22Rv1 (cell line): Measurements from ENCODE around the gene LRRTM4.

Experiments used
- CTCF ChIP-seq: fragments of 450-650 bp; IDR thresholded peaks from 2 replicates; pipeline ENCODE4 v1.5.1; 2017; ENCODE audit warnings: mild to moderate bottlenecking
- ZFX ChIP-seq: fragments of 450-650 bp; IDR thresholded peaks from 2 replicates; pipeline ENCODE4 v1.6.1; 2017; ENCODE audit warnings: antibody characterized with exemption, borderline replicate concordance

DNA sequence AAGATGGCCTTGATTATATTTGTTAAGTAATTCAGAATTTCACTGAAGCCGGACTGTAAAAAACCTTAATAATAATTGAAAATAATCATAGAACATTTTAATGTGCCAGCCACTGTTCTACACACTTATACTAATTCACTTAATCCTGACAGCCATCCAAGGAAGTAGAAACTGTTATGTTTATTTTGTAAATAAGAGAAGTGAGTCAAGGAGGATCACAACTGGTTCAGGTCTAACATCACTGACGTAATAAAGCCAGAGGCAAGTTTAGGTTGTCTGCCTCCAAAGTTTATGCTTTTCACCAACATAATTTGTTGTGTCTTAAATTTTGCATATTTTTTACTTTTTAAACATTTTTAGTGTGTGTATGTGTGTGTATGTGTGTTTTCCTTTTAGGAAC is 436.1 kb downstream of the LRRTM4 start:
- no peak for TF ChIP-seq CTCF
- TF ChIP-seq ZFX = no peak
